GM18520 (cell line): ENCODE results near the gene DBH.
"Not testable (repeated sequence)": the region's sequence is repeated elsewhere in the genome, so short reads cannot be mapped to it uniquely, and the experiment has no call there.

Experiments used
- ATAC-seq: cut with Tn5 transposase; IDR thresholded peaks from one replicate; pipeline ENCODE4 v1.9.1; 2021; ENCODE audit not compliant: unreplicated experiment

The DBH gene

GRCh38 chr9:133664173-133665050, 28.2 kb downstream of the DBH start:
- ATAC-seq: no peak

- ATAC-seq: no peak
Observed at GRCh38 chr9:133665096-133665495, 28.9 kb downstream of the DBH start.

GRCh38 chr9:133665535-133665934, 29.4 kb downstream of the DBH start:
- ATAC-seq: no peak

GRCh38 chr9:133666387-133666786, 30.2 kb downstream of the DBH start:
- ATAC-seq: no peak

- ATAC-seq: no peak
Observed at GRCh38 chr9:133666845-133667244, 30.7 kb downstream of the DBH start.

DNA sequence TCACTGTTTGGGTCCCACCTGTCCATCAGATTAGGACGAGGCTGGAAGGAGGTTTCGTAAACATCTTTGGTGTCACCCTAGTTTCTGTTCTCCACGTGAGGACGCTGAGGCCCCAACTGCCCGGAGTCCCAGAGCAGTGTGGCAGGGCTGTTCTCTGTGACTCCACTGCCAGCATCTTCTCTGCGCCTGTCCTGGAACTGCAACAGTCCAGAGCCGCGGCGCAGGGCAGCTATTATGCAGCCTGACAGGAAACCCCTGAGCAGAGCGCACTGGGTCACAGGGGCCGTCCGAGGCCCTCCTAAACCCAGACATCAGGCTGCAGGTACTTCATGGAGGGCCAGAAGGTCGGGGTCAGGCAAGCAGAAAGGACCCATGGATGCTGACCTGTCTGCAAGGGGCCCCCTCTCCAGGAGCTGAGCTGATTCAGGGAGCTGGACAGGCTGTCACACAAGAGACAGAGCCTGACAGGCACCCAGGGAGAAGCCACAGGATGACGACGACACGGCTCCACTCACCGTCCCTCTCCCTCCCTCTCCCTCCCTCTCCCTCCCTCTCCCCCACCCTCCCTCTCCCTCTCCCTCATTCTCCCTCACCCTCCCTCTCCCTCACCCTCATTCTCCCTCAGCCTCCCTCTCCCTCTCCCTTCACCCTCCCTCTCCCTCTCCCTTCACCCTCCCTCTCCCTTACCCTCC, 31.7 kb downstream of the DBH start:
- no peak for ATAC-seq

- no peak for ATAC-seq
Observed at GRCh38 chr9:133669182-133669801, 33.1 kb downstream of the DBH start.

GRCh38 chr9:133670466-133670865, 34.3 kb downstream of the DBH start:
- no peak for ATAC-seq

- no peak for ATAC-seq
Observed at GRCh38 chr9:133671371-133671770, 35.2 kb downstream of the DBH start.

DNA sequence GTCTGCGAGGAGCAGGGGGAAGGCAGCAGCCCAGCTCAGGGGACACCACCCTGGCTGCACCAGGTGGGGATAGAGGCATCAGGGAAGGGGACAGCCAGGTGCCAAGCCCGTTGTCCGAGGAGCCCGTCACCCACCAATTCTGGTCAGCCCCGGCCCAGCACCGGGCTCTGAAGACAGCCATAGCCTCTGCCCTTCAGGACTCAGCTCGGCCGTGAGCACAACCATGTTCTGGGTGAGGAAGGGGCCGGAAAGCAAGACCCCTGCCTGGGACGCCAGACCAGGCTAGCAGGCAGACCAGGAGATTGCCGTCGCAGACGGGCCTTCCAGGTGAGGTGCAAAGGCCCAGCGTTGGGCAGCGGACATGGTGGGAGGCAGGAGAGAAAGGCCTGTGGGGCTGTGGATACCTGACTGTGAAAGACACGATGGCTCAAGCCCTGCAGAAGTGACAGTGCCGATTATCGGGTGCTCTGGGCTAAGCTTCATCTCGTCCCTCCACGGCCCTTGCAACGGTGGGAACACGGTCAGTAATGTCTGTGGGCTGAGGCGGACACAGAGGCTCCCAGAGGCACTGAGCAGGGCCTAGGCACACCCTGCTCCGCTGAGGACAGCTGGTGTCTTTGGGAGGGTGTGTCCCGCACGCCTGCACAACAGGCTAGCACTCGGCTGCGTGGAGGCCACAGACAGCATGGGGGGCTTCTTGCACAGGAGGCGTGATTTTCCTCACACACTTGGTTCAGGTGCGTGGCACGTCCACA, 36.5 kb downstream of the DBH start:
- no peak for ATAC-seq

DNA sequence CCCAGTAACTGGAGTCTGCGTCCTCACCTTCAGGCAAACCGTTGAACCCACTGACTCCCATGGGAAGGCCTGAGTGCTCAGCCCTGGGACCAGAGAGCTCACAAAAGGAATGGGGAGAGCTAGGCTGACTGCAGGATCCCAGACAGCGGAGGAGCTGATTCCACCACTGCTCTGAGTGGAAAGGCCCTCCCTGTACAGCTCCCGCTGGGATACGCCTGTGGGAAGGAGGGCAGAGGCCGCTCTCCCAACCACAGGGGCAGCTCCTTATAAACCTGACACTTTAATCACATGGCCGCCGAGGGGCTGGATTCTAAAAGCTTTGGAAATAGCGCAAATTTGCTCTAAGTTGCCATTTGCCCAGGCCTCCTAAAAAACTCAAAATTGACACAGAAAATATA, 37.1 kb downstream of the DBH start:
- ATAC-seq: no peak

DNA sequence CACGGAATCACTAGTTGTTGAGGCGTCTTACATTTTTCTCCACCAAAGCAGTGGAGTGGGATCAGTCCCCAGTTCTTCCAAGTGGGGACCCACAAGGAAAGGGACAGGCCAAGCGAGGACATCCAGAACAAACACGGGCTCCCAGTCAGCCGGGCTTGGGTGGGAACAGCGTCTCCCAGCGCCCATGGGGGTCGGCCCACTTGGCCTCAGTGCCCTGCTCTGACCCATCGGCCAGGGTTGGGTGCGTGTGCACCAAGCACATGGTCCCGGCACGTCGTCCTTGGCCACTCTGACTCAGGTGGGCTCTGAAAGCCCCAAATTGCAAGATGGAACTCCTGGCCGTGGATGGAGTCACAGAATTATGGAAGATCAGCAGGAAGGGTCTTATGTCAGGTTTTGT, 37.9 kb downstream of the DBH start:
- no peak for ATAC-seq

GRCh38 chr9:133675796-133676195, 39.6 kb downstream of the DBH start:
- ATAC-seq: not testable (repeated sequence)

DNA sequence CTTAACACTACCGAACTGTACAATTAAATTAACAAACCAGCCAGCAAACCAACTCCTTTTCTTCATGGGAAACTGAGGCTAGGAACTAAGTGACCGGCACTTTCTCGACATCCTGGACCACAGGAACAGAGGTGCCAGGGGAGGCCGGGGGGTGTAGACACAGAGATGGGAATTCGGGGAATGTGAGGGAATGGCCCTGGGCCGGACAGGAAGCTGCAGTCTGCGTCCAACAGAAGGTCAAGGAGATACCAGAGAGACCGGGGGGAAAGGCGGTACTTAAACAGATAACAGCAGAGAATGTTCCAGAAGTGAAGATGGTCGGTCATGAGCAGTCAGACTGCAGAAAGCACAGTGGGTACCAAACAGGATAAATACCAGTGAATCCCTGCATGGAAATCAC, 40.3 kb downstream of the DBH start:
- no peak for ATAC-seq

DNA sequence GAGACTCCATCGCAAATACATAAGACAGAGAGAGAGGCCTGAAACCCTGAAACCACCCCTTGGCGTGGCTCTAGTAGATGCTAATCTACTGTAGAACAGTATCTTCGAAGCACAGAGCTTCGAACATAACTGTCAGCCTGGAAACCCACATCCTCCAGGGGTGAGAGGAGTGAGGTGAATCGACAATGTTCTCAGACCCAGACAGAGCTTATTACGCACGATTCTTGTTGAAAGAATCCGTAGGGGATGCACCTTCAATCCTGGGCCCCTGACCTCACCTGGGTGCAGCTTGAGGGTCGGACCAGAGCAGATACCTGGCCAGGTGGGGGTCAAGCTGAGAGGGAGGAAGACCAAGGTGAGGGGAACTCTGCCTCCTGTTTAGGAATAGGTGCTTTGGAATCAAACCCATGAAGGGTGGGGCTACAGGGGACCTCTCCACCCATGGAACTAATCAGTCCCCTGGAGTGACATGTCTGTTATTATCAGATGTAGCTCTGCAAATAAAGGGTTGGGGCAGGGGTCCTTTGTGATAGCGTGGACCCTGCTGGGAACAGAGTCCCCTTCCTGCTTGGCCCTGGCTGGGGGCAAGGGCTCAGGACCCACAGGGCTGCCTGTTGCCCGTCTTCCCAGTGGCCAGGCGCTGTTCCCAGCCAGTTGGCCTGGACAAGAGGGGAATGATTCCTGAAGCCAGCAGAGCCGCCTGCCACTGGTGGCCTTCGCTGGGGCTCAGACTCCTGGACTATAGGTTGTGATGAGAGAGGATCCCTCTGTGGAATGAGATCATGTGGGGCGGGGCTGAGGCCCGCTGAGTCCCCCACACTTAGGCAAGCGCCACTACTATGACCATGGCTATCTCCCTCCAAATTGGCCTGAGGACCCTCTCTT, 41.2 kb downstream of the DBH start:
- no peak for ATAC-seq

DNA sequence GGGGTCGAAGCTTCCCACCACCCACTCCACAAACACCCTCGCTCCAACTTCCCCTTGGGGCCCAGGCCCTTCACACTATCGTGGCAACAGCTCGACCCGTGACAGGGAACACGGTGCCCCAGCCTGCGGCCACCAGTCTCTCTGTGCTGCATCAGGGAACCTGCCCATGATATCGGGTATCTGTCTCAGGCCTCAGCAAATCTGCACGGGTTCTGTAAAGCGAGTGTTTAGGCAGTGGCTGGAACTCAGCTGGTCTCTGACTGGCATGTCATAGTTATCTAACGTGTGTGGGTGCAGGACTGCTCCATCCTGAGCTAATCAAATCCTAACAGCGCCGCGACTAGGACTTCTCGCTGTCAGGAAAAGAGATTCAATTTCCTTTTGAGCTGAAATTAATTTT, 42.9 kb downstream of the DBH start:
- no peak for ATAC-seq

GRCh38 chr9:133679466-133680061, 43.4 kb downstream of the DBH start:
- ATAC-seq: no peak

- no peak for ATAC-seq
Observed at GRCh38 chr9:133680250-133680975, 44.2 kb downstream of the DBH start.

- ATAC-seq: no peak
Observed at GRCh38 chr9:133680976-133681657, 45.0 kb downstream of the DBH start.
